Panc1 (cell line): ENCODE data around the gene NPPB. TPM values are rescaled to one million over a fixed set of nuclear protein-coding genes. Genes with fewer than 3 reads are reported as not detected.

Source experiments
- ATAC-seq: fragments of 200-7000 bp; cut with Tn5 transposase; 2 replicates; pipeline ENCODE4 v1.9.1; 2020; ENCODE audit warnings: mild to moderate bottlenecking, moderate library complexity
- BruUV-seq: library from RNA; stranded (reverse); fragments of 400-500 nt; replicated peaks from 2 replicates; lab custom pipeline; 2021; lab: Mats Ljungman, UMichigan
- CTCF ChIA-PET: fragments of 300-600 bp; sonication (Branson Sonifier 250); formaldehyde crosslinking; loops from one replicate; lab custom pipeline; 2022; ENCODE audit warnings: antibody characterized with exemption; lab: Charles Lee
- POLR2A ChIA-PET: fragments of 300-600 bp; sonication (Branson Sonifier 250); formaldehyde crosslinking; loops from one replicate; lab custom pipeline; 2022; ENCODE audit warnings: antibody characterized with exemption; lab: Charles Lee
- DNase-seq: peaks from one replicate; pipeline ENCODE4 v3.0.0-alpha.2; 2010; ENCODE audit warnings: low read depth, low spot score
- H3K27ac ChIP-seq: 2 replicates; pipeline ENCODE4 v1.5.1; 2011; ENCODE audit warnings: mild to moderate bottlenecking, low read length, inconsistent platforms
- H3K27me3 ChIP-seq: fragments of 200-500 bp; sonication (Bioruptor generic); 2 replicates; pipeline ENCODE4 v1.6.0; 2014; ENCODE audit warnings: low read length, inconsistent platforms; ENCODE audit not compliant: control insufficient read depth, insufficient read depth
- H3K36me3 ChIP-seq: fragments of 200-500 bp; sonication (Bioruptor generic); 2 replicates; pipeline ENCODE4 v1.5.1; 2014; ENCODE audit warnings: inconsistent platforms, mild to moderate bottlenecking, low read length, moderate library complexity; ENCODE audit not compliant: control insufficient read depth, insufficient read depth
- H3K4me1 ChIP-seq: 2 replicates; pipeline ENCODE4 v1.5.1; 2011; ENCODE audit warnings: inconsistent platforms, mild to moderate bottlenecking, low read length, moderate library complexity; ENCODE audit not compliant: control insufficient read depth, insufficient read depth
- H3K4me3 ChIP-seq, 2 experiments: 2 replicates each; pipeline ENCODE4 v1.5.1; 2011 to 2012; ENCODE audit warnings: low read depth in 2 of 2, low read length in 2 of 2, mild to moderate bottlenecking in 2 of 2, inconsistent platforms in 1 of 2, moderate library complexity in 1 of 2
- H3K9me3 ChIP-seq: fragments of 200-500 bp; sonication (Bioruptor generic); 2 replicates; pipeline ENCODE4 v1.5.1; 2014; ENCODE audit warnings: low read depth, mild to moderate bottlenecking, inconsistent platforms, low read length, moderate library complexity; ENCODE audit not compliant: control insufficient read depth, insufficient read depth
- POLR2AphosphoS5 ChIP-seq: IDR thresholded peaks from 2 replicates; pipeline ENCODE4 v1.6.1; 2012; ENCODE audit warnings: mild to moderate bottlenecking, low read depth, low read length, moderate library complexity
- SIN3A ChIP-seq: IDR thresholded peaks from 2 replicates; pipeline ENCODE4 v1.6.1; 2012; ENCODE audit warnings: low read depth, mild to moderate bottlenecking, low read length, moderate library complexity, borderline replicate concordance; ENCODE audit not compliant: insufficient read depth
- TCF7L2 ChIP-seq: IDR thresholded peaks from 2 replicates; pipeline ENCODE4 v1.6.1; 2011; ENCODE audit warnings: mild to moderate bottlenecking, low read depth, low read length, inconsistent platforms
- in situ Hi-C: cut with HindIII; loops from 2 replicates; pipeline ENCODE4 v1.10.0; 2016; ENCODE audit warnings: low sequenced_read_pairs, low pct_unique_long_range_greater_than_20kb
- intact Hi-C: fragments of 100-400 bp; cut with micrococcal nuclease; formaldehyde crosslinking; loops from one replicate; pipeline ENCODE4 v1.10.0; 2022; ENCODE audit not compliant: unreplicated experiment
- total RNA-seq: library from RNA; stranded (reverse); gene quantifications from one replicate; pipeline ENCODE4 v1.2.1, GENCODE V29; 2021; ENCODE audit not compliant: unreplicated experiment
- TF ChIP-seq, protein P1 (sequence below), 2 experiments: IDR thresholded peaks; 2 replicates each; pipeline ENCODE4 v1.6.1; 2011 to 2012; ENCODE audit warnings: low read depth in 2 of 2, control low read depth in 1 of 2, low read length in 1 of 2, mild to moderate bottlenecking in 1 of 2, moderate library complexity in 1 of 2; ENCODE audit not compliant: insufficient read depth in 1 of 2
- TF ChIP-seq, protein P2 (sequence below): fragments of 450-650 bp; IDR thresholded peaks from 2 replicates; pipeline ENCODE4 v1.5.1; 2017; ENCODE audit warnings: mild to moderate bottlenecking

Gene NPPB
- total RNA-seq, 1 experiment from 2014 or later: not detected

DNA sequence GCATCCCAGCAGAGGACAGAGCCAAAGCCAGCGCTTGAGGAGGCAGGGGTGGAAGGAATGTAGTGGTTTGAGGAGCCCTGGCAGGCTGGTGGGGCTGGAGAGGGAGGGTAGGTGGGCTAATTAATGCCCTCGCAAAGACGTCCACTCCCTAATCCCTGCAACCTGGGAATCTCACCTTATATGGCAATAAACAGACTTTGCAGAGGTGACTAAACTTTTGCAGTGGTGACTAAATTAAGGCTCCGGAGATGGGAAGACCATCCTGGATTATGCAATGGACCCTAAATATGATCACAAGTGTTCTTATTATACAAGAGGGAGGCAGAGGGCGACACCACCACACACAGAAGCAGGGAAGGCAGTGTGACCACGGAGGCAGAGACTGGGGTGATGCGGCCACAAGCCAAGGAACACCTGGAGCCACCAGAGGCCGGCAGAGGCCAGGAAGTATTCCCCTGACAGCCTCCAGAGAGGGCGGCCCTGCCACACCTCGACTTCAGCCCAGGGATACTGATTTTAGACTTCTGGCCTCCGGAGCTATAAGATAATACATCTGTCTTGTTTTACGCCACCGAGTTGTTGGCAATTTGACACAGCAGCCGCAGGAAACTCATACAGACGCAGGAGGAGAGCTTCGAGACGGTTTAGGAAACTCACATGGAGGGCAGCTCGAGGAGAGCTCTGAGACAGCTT is 23.1 kb upstream of the NPPB start:
- H3K27ac ChIP-seq: no peak overlapping the region
- TF ChIP-seq, protein P1, sequence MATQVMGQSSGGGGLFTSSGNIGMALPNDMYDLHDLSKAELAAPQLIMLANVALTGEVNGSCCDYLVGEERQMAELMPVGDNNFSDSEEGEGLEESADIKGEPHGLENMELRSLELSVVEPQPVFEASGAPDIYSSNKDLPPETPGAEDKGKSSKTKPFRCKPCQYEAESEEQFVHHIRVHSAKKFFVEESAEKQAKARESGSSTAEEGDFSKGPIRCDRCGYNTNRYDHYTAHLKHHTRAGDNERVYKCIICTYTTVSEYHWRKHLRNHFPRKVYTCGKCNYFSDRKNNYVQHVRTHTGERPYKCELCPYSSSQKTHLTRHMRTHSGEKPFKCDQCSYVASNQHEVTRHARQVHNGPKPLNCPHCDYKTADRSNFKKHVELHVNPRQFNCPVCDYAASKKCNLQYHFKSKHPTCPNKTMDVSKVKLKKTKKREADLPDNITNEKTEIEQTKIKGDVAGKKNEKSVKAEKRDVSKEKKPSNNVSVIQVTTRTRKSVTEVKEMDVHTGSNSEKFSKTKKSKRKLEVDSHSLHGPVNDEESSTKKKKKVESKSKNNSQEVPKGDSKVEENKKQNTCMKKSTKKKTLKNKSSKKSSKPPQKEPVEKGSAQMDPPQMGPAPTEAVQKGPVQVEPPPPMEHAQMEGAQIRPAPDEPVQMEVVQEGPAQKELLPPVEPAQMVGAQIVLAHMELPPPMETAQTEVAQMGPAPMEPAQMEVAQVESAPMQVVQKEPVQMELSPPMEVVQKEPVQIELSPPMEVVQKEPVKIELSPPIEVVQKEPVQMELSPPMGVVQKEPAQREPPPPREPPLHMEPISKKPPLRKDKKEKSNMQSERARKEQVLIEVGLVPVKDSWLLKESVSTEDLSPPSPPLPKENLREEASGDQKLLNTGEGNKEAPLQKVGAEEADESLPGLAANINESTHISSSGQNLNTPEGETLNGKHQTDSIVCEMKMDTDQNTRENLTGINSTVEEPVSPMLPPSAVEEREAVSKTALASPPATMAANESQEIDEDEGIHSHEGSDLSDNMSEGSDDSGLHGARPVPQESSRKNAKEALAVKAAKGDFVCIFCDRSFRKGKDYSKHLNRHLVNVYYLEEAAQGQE (IDR thresholded peaks at IDR 0.05; ENCODE audit: insufficient read depth in 1 of 2, low read depth in 2 of 2, low read length in 1 of 2): no peak
- TF ChIP-seq, protein P2, sequence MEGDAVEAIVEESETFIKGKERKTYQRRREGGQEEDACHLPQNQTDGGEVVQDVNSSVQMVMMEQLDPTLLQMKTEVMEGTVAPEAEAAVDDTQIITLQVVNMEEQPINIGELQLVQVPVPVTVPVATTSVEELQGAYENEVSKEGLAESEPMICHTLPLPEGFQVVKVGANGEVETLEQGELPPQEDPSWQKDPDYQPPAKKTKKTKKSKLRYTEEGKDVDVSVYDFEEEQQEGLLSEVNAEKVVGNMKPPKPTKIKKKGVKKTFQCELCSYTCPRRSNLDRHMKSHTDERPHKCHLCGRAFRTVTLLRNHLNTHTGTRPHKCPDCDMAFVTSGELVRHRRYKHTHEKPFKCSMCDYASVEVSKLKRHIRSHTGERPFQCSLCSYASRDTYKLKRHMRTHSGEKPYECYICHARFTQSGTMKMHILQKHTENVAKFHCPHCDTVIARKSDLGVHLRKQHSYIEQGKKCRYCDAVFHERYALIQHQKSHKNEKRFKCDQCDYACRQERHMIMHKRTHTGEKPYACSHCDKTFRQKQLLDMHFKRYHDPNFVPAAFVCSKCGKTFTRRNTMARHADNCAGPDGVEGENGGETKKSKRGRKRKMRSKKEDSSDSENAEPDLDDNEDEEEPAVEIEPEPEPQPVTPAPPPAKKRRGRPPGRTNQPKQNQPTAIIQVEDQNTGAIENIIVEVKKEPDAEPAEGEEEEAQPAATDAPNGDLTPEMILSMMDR: no peak
- no peak for TF ChIP-seq TCF7L2
- no peak for TF ChIP-seq POLR2AphosphoS5
- no peak for TF ChIP-seq SIN3A
- no TSS peak for BruUV-seq
- no peaks in the 10 kb centered on the region for H3K4me1 ChIP-seq
- no peak for DNase-seq
- ChIA-PET CTCF (interaction anchor here (1.3 kb wide), 1 partner anchor 86 kb away, joined by 6 read pairs; no protein-coding TSS in a partner anchor), POLR2A (interaction anchor here (0.9 kb wide), 1 partner anchor 10 kb away, joined by 6 read pairs; no protein-coding TSS in a partner anchor)
- H3K9me3 ChIP-seq: no peaks in the 10 kb centered on the region
- intact Hi-C loops (no loop called here), in situ Hi-C loops (no loop called here)
- no peak for ATAC-seq
- no peaks in the 10 kb centered on the region; the same call in 1 of the 2 replicates for H3K27me3 ChIP-seq
- H3K36me3 ChIP-seq: no peaks in the 10 kb centered on the region
- no peak overlapping the region for H3K4me3 ChIP-seq

DNA sequence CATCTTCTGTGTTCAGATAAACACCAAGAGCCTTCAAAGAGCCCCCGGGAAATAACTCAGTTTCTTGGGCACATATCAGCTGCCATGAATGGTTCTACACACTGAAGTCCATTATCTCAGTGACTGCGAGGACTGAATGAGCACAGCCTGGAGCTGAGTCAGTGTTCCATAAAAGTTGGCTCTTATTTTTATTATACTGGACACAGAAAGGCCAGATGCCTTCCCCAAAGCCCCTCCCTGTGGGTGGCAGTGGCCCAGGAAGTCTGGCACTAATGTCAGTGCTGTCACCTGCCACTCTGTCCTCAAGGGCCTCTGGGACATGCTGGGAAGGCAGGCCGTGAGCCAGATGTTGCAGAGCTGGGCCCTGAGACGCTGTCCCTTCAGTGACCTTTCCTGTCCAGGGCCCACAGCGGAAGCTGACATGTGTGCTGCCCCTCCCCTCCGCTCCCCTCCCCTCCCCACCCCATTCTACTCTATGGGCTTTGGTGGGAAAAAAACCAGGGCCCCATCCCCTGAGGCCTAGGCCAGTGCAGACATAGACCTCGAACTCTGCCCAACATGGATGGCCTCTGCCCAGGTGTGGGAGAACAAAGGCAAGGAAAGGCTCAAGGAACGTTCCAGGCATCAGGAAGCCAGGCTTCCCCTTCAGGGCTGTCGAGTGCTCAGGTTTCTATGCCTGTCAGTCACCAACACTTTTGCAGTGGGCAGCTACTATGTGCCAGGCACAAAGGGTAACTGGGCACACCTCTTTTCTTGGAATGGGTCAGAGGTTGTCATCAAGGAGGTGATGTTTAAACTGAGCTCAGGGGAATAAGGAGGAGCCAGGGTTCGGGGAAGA is 22.4 kb upstream of the NPPB start:
- no peak overlapping the region for H3K27ac ChIP-seq
- no TSS peak for BruUV-seq
- ChIA-PET CTCF (no interaction called here), POLR2A (no interaction called here)
- no peaks in the 10 kb centered on the region for H3K36me3 ChIP-seq
- no peaks in the 10 kb centered on the region for H3K9me3 ChIP-seq
- H3K27me3 ChIP-seq: no peaks in the 10 kb centered on the region; the same call in 1 of the 2 replicates
- TF ChIP-seq POLR2AphosphoS5: no peak
- intact Hi-C loops: no loop called here
- ATAC-seq (no peak), DNase-seq (no peak)
- H3K4me3 ChIP-seq: no peak overlapping the region
- in situ Hi-C loops: no loop called here
- no peaks in the 10 kb centered on the region for H3K4me1 ChIP-seq
